Activated naive CD4-positive, alpha-beta T cell treated with anti-CD3 and anti-CD28 coated beads, Interleukin-2, amount 50 U/mL, for 16 hours (primary cell): ENCODE results near the gene C2orf81.

Experiments
- DNase-seq: peaks from one replicate; pipeline ENCODE4 v3.0.0-alpha.2; 2020

C2orf81 gene

GRCh38 chr2:74387346-74387745 is 34.1 kb downstream of the C2orf81 start:
- no peak for DNase-seq

DNA sequence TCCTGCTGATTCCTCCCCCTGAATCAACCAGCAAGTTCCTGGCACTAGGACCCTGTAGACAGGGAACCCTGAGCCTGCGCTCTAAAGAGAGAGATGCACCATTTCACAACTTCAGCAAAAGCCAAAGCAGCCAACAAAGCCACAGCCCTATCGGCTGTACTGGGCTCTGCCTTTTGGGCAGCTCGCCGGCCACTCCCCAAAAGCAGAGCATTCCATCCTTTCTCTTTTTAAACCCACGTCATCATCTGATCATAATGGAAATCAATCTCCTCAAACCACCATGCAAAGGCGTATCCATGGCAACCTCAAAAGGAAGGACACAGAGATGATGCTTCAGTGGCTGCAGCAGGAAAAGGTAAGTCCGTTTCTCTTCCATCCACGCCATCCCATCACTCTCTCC is 36.0 kb downstream of the C2orf81 start:
- no peak for DNase-seq

- no peak for DNase-seq
Observed at GRCh38 chr2:74384051-74384450, 37.4 kb downstream of the C2orf81 start.

DNA sequence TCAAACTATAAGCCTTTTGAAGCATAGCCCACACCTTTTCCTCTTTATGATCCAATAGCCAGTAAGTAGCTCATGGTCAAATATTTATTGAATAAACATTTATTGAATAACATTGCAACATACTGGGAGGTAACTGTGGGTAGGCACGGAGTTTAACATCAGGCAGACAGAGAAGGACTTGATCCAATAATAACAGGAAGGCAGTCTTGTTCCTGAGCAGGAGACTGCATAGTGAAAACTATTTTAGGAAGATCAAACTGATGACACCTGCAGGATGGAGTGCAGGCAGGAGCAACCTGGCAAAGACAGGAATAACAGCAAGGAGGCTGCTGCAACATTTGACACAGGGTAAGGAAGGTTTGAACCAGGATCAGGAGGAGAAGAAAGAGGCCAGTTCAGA is 38.2 kb downstream of the C2orf81 start:
- DNase-seq: no peak

GRCh38 chr2:74381751-74382150 is 39.7 kb downstream of the C2orf81 start:
- DNase-seq: no peak

DNA sequence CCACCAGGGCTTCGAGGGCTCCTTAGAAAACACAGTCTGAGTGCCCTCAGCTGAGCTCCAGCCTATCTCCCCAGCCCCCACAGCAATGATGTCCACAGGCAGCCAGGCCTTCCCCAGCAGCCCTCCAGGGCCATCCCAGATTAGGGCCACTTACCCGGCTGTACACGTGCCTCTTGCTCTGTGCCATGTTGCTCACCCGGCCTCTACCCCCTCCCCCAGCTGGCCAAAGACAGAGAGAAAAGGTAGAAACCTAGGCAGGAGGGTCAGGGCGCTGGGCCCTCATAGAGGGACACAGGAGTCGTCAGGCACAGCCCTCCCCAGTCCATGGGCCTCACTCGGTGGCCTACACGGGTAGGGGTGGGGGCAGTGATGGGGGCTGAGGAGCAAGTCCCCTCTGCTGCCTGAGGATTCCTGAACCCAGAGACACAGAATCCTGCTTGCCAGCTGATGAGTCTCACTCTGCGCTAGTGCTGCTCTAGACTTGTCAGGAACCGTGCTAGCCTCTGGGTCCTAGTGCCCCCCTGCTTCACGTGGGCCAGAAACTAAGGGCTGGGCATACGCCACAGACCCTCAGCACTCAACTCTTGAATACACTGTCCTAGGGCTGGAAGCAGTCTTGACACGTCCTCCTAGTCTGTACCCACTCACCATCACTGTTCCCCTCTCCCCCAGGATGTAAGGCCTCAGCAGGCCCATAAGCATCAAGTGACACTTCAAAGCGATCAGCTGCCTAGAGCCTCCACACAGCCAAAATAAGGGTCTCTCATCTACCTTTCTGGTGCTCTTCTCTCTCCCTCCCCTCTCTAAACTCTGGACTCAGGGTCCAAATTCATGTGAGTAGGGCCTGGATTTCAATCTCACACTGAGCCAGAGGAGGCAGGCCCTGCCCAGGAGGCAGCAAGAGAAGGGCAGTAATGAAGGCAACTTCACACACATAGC is 41.3 kb downstream of the C2orf81 start, which contains the start of gene DCTN1:
TSS of gene DCTN1 (minus strand) at position 461 of the 939 bp plus-strand sequence. CDS start at position 187, 274 bp downstream.
- peak; percentile 25 for DNase-seq

GRCh38 chr2:74378007-74378406 is 43.4 kb downstream of the C2orf81 start:
- no peak for DNase-seq

DNA sequence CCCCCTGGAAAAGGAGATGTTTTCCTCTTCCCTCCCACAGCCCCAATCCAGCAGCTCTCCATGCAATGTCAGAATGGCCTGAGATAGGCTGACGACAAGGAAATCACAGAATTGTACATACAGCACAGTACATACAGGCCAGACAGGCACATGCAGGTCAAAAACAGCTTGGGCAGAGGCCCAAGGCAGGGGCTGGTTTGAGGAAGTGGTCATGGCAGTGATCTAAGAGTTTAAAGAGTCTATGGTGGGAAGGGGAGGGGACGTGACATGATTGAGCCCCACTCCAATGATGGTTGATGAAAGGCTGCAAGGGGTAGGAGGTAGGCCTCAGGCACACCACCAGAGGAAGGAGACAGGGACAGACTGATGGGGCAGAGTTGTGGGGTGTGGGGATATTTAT is 45.6 kb downstream of the C2orf81 start:
- no peak for DNase-seq

DNA sequence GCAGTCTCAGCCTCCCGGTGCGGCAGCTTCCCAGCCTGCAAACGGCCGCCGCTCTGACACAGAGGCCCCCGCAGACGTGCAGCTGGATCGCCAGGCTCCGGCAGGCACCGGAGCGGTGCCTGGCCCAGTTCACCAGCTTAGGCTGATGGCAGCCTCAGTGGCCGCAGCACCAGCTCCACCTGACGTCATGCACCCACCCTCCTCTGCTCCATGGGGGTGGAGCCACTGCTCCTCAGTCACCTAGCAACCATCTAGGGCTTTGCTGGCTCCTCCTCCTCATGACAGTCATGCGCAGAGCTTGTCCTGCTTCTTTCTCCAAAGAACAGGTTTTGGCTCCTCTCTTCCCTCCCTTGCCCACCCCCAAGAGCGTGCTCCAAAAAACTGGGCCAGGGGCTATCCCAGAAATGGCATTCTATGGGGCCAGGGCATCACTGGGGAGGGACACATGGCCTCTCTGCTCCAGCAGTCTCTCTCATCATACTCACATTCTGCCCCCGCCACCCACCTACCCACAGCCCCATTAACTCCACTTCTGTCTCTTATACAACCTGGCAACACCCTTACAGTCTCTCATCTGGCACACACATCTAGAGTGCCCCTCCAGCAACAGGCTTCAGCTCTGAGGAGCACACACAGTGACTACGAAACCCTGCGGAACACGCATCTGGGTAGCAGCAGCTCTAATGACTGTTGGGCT is 46.8 kb downstream of the C2orf81 start:
- DNase-seq: no peak

- DNase-seq: no peak
Observed at GRCh38 chr2:74373985-74374384, 47.4 kb downstream of the C2orf81 start.

DNA sequence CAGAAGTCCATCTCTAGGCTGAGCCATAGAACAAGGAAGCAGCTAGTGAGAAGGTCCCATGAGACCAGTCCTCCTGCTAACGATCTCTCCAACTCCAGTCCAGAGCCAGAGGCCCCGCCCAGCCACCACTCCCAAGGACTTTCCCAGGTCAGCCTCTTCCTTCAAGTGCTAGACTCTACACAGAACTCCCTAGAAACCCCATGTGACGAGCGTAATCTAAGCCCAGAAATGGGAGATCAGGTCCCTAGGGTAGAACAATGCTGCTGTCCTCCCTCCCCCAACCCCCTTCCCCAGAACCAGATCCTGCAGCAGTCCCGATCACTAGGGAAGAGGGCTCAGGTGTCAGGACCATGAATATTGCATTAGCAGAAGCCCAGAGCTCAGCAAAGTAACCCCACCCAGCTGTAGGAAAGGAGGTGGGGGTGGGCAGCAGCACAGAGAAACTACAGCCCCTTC is 48.2 kb downstream of the C2orf81 start:
- DNase-seq: no peak

DNA sequence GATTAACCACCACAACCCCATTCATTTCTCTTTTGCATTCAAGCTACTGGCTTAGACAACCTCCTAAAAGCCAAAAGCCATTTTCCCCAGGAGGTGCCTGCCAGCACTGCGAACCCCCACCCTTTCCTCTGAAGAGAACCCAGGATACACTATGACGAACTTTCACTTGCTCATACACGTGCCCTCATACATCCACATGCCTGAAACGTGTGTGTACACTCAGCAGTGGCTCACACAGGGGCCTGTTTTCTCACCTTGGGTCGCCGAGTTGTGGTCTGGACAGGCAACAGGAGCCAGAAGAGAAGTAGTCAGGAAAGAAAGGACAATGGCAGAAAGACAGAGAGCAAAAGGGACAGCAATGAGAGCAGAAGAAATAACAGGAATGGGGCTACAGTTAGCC is 48.7 kb downstream of the C2orf81 start:
- no peak for DNase-seq

DNA sequence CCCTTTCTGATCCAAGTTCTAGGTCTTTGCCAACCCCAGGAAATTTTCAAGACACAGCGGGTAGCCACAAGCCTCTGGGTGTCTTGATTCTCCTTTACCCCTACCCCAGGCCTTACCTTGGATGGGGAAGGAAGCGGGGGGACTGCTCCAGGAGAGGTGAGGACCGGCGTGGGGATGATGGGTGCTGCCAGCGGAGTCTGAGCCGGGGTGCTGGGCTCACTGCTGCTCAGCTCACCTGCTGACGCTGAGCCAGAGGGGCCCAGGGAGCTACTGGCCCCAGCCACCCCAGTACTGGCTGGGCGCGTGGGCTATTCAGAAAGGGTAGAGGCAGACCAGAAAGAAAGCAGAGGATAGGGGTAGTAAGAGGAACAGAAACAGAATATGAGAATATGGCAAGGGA is 50.0 kb downstream of the C2orf81 start:
- no peak for DNase-seq

GRCh38 chr2:74369976-74370375 is 51.4 kb downstream of the C2orf81 start:
- no peak for DNase-seq

- DNase-seq: no peak
Observed at GRCh38 chr2:74368499-74368898, 52.9 kb downstream of the C2orf81 start.

DNA sequence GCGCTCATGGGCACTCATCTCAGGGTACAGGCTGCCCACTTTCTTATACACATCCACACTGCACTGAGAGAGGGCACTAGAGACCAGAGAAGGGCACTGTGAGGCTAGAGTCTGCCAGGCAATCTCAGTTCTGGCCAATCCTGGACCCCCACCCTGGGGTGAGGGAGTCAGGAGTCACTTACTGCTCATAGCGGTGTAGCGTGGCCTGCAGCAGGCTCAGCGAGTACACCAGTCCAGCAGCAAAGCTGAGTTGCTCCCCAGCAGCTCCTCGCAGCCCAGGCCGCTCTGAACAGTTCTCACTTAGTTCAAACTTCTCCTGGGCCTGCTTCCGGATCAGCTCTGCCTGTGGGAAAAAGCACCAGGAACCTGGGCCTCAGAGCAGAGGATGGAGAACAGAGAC is 53.6 kb downstream of the C2orf81 start:
- DNase-seq: no peak

- DNase-seq: no peak
Observed at GRCh38 chr2:74366036-74366435, 55.4 kb downstream of the C2orf81 start.

GRCh38 chr2:74364533-74365505 is 56.6 kb downstream of the C2orf81 start:
- DNase-seq: no peak
